LHCN-M2 (cell line): ENCODE results near the gene SPTBN1. TPM values are rescaled to one million over a fixed set of nuclear protein-coding genes. Genes with fewer than 3 reads are reported as not detected.
A peak's percentile ranks its signal among the peaks of the same experiment; 100 is the strongest.
"Not testable (repeated sequence)": the region's sequence is repeated elsewhere in the genome, so short reads cannot be mapped to it uniquely, and the experiment has no call there.

Source experiments
- DNase-seq: peaks from one replicate; pipeline ENCODE4 v3.0.0-alpha.2; 2012; ENCODE audit warnings: low read depth
- total RNA-seq: library from RNA; depleted of rRNA; stranded (reverse); fragments of >200 nt; gene quantifications from 2 replicates; pipeline ENCODE4 v1.2.3, GENCODE V29; 2014

SPTBN1 gene
- total RNA-seq, 1 experiment from 2014 or later: 169 TPM

DNA sequence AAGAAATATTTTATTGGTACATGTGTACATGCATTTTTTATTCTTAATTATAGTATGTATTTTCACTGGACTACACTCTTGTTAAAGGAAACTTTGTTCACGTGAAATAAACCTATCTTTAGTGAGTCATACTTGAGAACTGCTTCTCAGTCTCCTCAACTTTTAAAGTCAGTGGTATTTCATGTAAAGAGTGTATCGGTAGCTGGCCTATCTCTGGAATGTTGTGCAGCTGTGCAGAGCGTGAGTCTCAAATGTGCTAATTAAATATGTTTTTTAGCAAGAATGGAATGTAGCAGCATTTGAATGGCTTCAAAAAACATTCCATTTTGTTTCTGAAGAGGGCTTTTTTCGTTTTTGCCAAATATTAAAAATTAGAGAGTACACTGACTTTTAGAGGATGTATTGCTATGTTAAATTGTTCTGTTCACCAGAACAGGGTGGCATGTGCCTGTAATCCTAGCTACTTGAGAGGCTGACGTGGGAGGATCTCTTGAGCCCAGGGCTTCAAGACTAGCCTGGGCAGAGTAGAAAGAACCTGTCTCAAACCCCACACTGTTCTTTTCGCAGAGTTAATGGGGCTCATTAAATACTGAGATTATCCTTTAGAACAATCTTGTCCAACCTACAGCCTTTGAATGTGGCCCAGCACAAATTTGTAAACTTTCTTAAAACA lies 14.3 kb downstream of the SPTBN1 start:
- peak; percentile 83 for DNase-seq

DNA sequence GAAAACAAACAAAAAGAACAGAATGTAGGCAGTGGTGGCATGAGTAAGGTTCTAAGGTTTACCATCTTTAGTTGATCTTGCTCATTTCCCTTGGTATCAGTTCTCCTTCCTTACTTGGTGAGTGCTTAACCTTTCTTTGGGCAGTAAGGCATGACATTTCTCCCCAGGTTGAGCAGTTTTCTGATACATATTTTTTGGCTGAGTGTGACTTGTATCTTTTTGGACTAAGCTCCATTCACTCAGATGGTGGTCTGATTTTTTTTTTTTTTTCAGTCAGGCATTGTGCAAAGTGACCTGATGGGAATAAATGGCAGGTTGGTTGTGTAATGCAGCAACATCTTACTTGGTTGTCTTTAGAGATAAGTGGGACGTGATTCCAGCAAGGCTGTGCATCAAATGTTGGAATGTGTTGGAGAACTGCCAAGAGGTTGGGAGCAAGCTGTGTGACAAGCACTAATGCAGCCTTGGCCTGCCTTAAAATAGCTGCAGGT lies 15.1 kb downstream of the SPTBN1 start:
- DNase-seq: peak; percentile 81

DNA sequence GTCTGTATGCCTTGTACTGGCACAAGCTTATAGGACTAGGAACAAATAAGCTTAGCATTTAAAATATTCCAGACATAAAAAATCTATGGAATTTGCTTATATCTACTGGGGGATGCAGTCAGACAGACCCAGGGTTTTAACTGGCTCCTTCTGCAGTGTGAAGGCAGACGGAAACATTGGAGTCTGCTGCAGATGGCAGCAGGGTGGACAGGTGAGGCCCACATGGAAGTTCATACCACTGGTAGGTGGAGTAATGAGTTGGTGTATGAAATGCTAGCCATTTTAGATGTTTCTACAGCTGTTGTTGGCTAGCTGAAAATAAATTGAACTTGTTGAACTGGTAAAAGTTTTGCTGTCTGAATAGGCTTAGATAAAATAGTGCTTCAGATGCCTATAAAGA lies 17.7 kb downstream of the SPTBN1 start:
- peak; percentile 78 for DNase-seq

DNA sequence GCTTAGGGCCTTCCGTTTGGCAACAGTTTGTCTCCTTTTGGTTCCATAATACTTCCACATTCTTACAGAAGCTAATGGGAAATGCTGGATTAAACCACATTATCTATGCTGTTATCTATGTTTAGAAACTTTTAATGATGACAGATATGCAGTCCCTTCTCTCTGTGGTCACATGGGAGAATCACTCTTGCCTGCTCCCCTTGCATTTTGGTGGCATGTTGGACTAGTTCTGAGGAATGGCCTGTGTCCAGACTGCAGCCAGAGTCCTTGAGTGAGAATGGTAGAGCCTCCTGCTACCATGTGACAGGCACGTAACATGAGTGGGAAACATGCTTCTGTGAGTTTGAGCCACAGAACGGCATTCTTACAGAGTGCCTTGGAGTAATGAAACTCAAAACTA lies 19.2 kb downstream of the SPTBN1 start:
- DNase-seq: no peak

DNA sequence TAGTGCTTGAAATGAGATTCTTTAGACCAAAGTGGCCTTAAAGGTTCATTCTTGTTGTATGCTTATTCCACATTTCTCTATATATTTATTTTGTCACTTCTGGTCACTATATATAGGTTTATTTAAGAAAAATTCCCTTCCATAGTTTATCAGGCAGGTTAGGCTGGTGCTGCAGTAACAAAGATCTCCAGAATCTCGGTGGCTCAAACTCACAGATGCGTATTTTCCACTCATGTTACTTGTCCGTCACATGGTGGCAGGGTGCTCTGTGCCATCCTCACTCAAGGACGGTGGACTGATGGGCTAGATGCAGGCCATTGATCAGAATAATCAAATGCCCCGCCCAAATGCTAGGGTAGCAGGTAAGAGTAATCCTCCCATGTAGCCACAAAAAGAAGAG lies 19.8 kb downstream of the SPTBN1 start:
- DNase-seq: no peak

DNA sequence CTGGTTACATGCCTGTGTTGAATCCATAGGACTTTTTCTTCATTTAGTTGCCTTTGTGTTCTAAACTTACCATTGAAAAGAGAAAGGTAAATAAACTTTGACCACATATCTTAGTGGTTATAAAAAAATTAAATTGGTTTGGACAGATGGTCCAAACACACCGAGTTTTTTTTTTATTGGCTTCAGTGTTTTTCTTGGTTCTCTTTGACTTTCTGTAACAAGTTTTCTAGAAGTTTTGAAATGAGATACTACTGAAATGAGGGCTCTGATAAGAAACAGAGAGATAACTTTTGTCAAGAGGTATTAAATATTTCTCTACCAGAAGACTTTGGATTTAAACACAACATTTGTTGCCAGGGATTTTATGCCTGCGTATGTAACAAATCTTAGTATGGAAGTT lies 20.7 kb downstream of the SPTBN1 start:
- DNase-seq: peak; percentile 54

DNA sequence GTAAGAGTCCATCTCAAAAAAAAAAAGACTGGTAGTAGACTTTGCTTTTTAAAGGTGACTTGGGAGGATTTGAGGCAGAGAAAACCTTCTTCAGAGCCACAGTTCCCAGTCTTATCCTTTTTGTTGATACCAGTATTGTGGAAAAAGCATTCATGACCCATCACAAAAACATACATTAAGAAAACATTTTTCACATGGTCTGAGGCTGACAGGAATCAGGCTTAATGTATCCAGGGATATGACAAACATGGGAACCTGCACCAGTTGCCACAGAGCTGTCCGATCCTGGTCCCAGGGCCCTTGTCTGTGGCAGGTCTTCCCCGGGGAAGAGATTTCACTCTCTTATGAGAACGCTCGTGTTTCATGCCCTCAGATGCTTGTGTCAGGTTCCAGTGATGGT lies 21.8 kb downstream of the SPTBN1 start:
- DNase-seq: no peak

GRCh38 chr2:54478899-54479298 lies 22.8 kb downstream of the SPTBN1 start:
- no peak for DNase-seq

- peak; percentile 69 for DNase-seq
Observed at GRCh38 chr2:54479424-54479823, 23.3 kb downstream of the SPTBN1 start.

GRCh38 chr2:54480025-54480424 lies 23.9 kb downstream of the SPTBN1 start:
- no peak for DNase-seq

DNA sequence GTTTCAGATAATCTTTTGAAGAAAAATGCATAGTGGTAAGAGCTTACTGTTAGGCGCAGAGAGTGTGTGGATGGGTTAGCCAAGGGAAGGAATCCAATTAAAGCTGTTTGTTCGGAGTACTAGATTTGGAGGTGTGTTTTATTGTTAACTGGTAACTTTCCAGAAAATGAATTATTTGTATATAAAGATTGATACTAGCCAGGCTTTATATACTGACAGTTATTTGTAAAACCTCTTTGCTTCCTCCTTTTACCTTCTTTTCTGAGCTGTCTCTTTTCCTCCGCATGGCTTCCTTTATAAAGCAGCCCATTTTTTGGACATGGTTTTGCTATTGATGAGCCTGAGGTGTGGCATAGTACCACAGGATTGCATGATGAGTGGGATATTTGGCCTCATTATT lies 25.6 kb downstream of the SPTBN1 start:
- no peak for DNase-seq

DNA sequence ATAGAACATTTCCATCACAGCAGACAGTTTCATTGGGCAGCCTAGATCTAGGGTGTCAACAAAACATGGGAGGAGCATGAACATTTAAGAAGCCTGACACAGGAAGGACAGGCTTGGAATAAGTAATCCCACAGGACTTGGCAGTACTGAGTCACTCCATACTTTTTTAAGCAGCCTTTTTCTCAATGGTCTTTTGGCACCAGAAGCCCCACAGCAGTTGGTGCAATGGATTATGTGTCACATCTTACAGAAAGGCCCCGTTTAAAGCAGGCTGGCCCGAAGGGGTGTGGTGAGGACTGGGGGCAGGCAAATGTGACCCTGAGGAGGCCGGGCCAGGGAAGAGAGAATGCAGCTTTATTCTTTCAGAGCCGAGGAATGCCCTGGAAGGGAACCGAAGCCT lies 26.6 kb downstream of the SPTBN1 start:
- DNase-seq: peak; percentile 99

- DNase-seq: peak; percentile 91
Observed at GRCh38 chr2:54483426-54483825, 27.3 kb downstream of the SPTBN1 start.

- DNase-seq: not testable (repeated sequence)
Observed at GRCh38 chr2:54485756-54486155, 29.6 kb downstream of the SPTBN1 start.

DNA sequence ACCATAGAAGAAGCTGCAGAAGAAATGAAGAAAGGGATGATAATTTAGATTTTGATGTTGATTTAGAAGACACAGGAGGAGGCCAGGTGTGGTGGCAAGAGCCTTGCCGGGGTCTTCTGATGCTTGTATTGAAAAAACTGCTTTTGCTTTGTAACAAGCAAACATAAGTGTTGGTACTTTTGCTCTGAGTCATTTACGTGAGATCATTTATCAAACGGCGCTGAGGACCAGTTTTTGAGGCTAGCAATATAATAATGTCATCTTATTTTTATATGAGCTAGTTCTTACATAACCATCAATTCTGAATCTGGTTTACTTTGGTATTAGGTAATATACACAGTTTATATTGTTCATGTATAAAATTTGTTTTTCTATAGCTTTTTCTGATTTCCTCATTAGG lies 30.6 kb downstream of the SPTBN1 start:
- DNase-seq: no peak

DNA sequence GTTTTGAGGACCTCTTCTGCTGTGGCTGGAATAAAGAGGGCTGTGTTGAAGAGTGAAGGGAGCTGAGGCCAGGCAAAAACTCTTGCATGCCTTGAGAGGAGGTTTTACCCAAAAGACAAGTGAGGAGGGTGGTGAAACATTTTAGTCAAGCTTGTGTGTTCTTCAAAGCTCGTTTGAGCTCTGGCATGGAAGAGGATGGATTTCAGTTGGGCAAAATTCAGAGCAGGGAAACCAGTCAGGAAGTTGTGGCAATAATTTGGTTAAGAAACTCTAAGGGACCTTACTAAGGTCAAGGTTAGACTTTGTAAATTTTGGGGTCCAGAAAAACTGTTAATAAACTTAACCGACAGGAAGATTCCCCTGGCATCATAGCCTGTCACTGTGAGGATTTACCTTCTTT lies 34.7 kb downstream of the SPTBN1 start:
- DNase-seq: no peak

DNA sequence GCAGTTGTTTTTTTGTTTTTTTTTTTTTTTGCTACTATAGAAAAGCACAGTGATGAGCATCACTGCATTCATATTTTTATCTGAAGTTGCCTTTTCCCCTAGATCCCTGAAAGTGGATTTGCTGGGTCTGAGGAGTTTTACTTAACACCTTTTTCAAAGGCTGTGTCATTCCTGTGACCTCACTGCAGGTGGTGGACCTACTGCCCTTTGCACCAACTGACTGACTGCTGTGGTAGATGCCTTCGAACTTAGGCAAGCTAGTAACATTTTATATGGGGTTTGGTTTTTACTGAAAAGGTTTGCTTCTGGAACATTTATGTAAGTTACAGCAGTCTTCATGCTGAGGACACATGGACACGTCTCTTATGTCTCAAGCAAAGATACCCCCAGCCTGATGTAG lies 36.2 kb downstream of the SPTBN1 start:
- no peak for DNase-seq

DNA sequence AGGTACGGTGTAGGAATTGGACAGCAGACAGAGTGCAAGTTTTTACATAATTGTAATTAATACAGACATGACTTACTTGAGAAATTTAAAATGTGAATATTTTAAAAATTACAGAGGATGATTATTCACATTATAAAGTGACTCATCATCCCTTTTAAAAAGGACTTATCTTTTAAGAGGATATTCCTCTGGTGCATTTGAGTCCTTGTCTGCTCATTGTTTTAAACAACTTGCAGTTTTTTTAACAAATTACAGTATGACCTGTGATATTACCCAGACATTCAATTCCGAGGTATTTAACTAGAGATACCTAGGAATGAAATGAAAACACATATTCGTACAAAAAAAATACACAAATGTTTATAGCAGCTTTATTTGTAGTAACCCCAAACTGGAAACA lies 38.0 kb downstream of the SPTBN1 start:
- no peak for DNase-seq

GRCh38 chr2:54496920-54497319 lies 40.8 kb downstream of the SPTBN1 start:
- no peak for DNase-seq

- DNase-seq: peak; percentile 69
Observed at GRCh38 chr2:54497763-54498680, 41.9 kb downstream of the SPTBN1 start.

- DNase-seq: peak; percentile 74
Observed at GRCh38 chr2:54499661-54500060, 43.5 kb downstream of the SPTBN1 start.

DNA sequence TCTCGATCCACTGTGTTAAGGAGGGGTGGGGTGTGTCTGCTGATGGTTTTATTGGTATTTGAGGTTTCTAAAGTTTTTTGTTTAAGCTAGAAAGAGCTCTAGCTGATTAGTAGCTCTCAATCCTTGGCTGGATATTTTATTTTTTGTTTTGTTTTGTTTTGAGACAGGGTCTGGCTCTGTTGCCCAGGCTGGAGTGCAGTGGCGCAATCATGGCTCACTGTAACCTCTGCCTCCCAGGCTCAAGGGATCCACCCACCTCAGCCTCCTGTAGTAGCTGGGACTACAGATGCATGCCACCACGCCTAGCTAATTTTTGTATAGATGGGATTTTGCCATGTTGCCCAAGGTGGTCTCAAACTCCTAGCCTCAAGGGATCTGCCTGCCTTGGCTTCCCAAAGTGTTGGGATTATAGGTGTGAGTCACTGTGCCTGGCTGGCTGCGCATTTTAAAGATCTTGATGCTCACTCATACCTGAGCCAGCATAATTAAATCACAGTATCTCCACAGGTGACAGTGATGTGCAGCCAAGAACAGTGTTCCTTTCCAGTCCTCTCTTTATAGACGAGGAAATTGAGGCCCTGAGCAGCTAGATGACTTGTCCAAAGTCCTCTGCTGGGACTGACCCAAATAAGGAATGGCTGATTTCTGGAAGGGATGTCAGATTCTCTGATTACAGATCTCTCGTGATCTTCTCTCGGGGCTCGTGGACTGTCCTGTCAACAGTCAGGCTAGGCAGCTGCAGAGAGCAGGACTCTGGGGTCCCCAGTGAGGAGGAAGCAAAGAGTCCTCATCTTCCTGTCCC lies 44.5 kb downstream of the SPTBN1 start:
- DNase-seq: no peak
